GM12878 (cell line): ENCODE data around the gene PVRIG. TPM values are rescaled to one million over a fixed set of nuclear protein-coding genes. Genes with fewer than 3 reads are reported as not detected.

Source experiments
- ATAC-seq: fragments of 200-7000 bp; cut with Tn5 transposase; 3 replicates; pipeline ENCODE4 v1.9.1; 2020; ENCODE audit warnings: mild to moderate bottlenecking, moderate library complexity
- BruUV-seq: library from RNA; stranded (reverse); fragments of 400-500 nt; replicated peaks from 2 replicates; lab custom pipeline; 2021; lab: Mats Ljungman, UMichigan
- CTCF ChIA-PET: fragments of 300-600 bp; sonication (Branson Sonifier 250); formaldehyde crosslinking; extraction: SDS; loops from one replicate; lab custom pipeline; 2021; ENCODE audit warnings: inconsistent platforms; lab: Yijun Ruan, JAX
- POLR2A ChIA-PET: fragments of 350-600 bp; formaldehyde crosslinking; extraction: SDS; loops from one replicate; lab custom pipeline; 2021; ENCODE audit warnings: inconsistent platforms; lab: Charles Lee
- RAD21 ChIA-PET: fragments of 300-600 bp; sonication (Branson Sonifier 250); formaldehyde crosslinking; loops from one replicate; lab custom pipeline; 2023; ENCODE audit warnings: antibody characterized with exemption; ENCODE audit not compliant: unreplicated experiment; lab: Charles Lee
- SMC1A ChIA-PET: fragments of 300-600 bp; sonication (Branson Sonifier 250); formaldehyde crosslinking; loops from one replicate; lab custom pipeline; 2023; ENCODE audit not compliant: unreplicated experiment, uncharacterized antibody; lab: Charles Lee
- DNase-seq: peaks from one replicate; pipeline ENCODE4 v3.0.0-alpha.2; 2011; ENCODE audit warnings: low read depth, low spot score
- FAIRE-seq: peaks from 3 replicates; lab custom pipeline; 2011; peaks lifted over from hg19 to GRCh38; lab: Jason Lieb, UNC
- H2AFZ ChIP-seq: 2 replicates; pipeline ENCODE4 v1.6.0; 2011; ENCODE audit warnings: low read depth, low read length, control low read depth; ENCODE audit not compliant: control insufficient read depth
- H3K27ac ChIP-seq: 2 replicates; pipeline ENCODE4 v1.5.1; 2011; ENCODE audit warnings: control low read depth; ENCODE audit not compliant: control insufficient read depth, insufficient read depth
- H3K27me3 ChIP-seq, 2 experiments: replicated peaks in 1 of 2; 2 replicates each; pipeline versions ENCODE4 v1.6.0 to v1.6.1; 2011; ENCODE audit warnings: low read length in 1 of 2; ENCODE audit not compliant: control insufficient read depth in 2 of 2, insufficient read depth in 2 of 2
- H3K36me3 ChIP-seq, 2 experiments: 2 replicates each; pipeline ENCODE4 v1.5.1; 2011; ENCODE audit warnings: low read length in 1 of 2; ENCODE audit not compliant: control insufficient read depth in 2 of 2, insufficient read depth in 2 of 2
- H3K4me1 ChIP-seq: 2 replicates; pipeline ENCODE4 v1.6.1; 2011; ENCODE audit warnings: mild to moderate bottlenecking, low read length, moderate library complexity, mixed read lengths; ENCODE audit not compliant: control insufficient read depth, insufficient read depth
- H3K4me2 ChIP-seq: 2 replicates; pipeline ENCODE4 v1.6.0; 2011; ENCODE audit warnings: control low read depth; ENCODE audit not compliant: control insufficient read depth, insufficient read depth
- H3K4me3 ChIP-seq: fragments of 200-600 bp; sonication (generic); 2 replicates; pipeline ENCODE4 v1.5.1; 2016
- H3K79me2 ChIP-seq: 2 replicates; pipeline ENCODE4 v1.6.0; 2011; ENCODE audit warnings: low read length; ENCODE audit not compliant: control insufficient read depth, insufficient read depth
- H3K9ac ChIP-seq: 2 replicates; pipeline ENCODE4 v1.8.0; 2011; ENCODE audit warnings: low read length, control low read depth, mixed read lengths; ENCODE audit not compliant: control insufficient read depth, insufficient read depth
- H3K9me3 ChIP-seq: replicated peaks from 3 replicates; pipeline ENCODE4 v1.5.1; 2011; ENCODE audit warnings: mild to moderate bottlenecking, low read length; ENCODE audit not compliant: control insufficient read depth, insufficient read depth
- H4K20me1 ChIP-seq: 2 replicates; pipeline ENCODE4 v1.6.0; 2011; ENCODE audit not compliant: control insufficient read depth, insufficient read depth
- ASH2L ChIP-seq: fragments of 300-600, 200-600 bp; sonication (generic); IDR thresholded peaks from 2 replicates; pipeline ENCODE4 v1.6.1; 2017; ENCODE audit warnings: low read depth, mild to moderate bottlenecking, borderline replicate concordance
- BMI1 ChIP-seq: fragments of 450-650 bp; IDR thresholded peaks from 2 replicates; pipeline ENCODE4 v1.6.1; 2016; ENCODE audit warnings: mild to moderate bottlenecking, moderate library complexity, borderline replicate concordance
- CBFB ChIP-seq: IDR thresholded peaks from 2 replicates; pipeline ENCODE4 v1.6.1; 2016; ENCODE audit warnings: antibody characterized with exemption, low read depth
- CBX3 ChIP-seq: fragments of 200-600 bp; sonication (generic); IDR thresholded peaks from 2 replicates; pipeline ENCODE4 v1.6.1; 2016; ENCODE audit warnings: low read depth, borderline replicate concordance
- E2F8 ChIP-seq: fragments of 450-650 bp; IDR thresholded peaks from 2 replicates; pipeline ENCODE4 v1.6.1; 2018; ENCODE audit warnings: mild to moderate bottlenecking, low read depth, moderate library complexity; ENCODE audit not compliant: partially characterized antibody
- MTA2 ChIP-seq: fragments of 450-650 bp; IDR thresholded peaks from 2 replicates; pipeline ENCODE4 v1.6.1; 2016; ENCODE audit warnings: low read depth, mild to moderate bottlenecking, moderate library complexity
- NBN ChIP-seq: fragments of 450-650 bp; IDR thresholded peaks from 2 replicates; pipeline ENCODE4 v1.6.1; 2016
- REST ChIP-seq: IDR thresholded peaks from 2 replicates; pipeline ENCODE4 v1.6.1; 2012; ENCODE audit warnings: mild to moderate bottlenecking, low read depth, low read length
- SKIL ChIP-seq: fragments of 450-650 bp; IDR thresholded peaks from 2 replicates; pipeline ENCODE4 v1.6.1; 2017; ENCODE audit warnings: mild to moderate bottlenecking, low read depth, inconsistent platforms; ENCODE audit not compliant: poor library complexity, severe bottlenecking
- SUPT20H ChIP-seq: IDR thresholded peaks from 2 replicates; pipeline ENCODE4 v1.6.1; 2011; ENCODE audit warnings: low read depth, mild to moderate bottlenecking, low read length, moderate library complexity, borderline replicate concordance; ENCODE audit not compliant: control insufficient read depth
- ZNF384 ChIP-seq: IDR thresholded peaks from 2 replicates; pipeline ENCODE4 v1.6.1; 2012; ENCODE audit warnings: low read depth, mild to moderate bottlenecking, low read length, improper control_type of control experiment, borderline replicate concordance
- WGBS: methylation state at CpG from one replicate; pipeline ENCODE4 v1.1.6; 2016; ENCODE audit warnings: low lambda C conversion rate; ENCODE audit not compliant: insufficient replicate concordance, insufficient coverage; ENCODE audit errors: missing lambda C conversion rate; 5-methylcytosine and 5-hydroxymethylcytosine counted together
- in situ Hi-C: fragments of 300-500 bp; cut with MboI; formaldehyde crosslinking; loops from 9 replicates; pipeline ENCODE4 v1.14.3; 2018; ENCODE audit warnings: mixed read lengths
- intact Hi-C: fragments of 100-400 bp; cut with micrococcal nuclease; formaldehyde crosslinking; loops from one replicate; pipeline ENCODE4 v1.14.2; 2022; ENCODE audit not compliant: unreplicated experiment
- polyA plus RNA-seq, 11 experiments: library from polyadenylated mRNA; depleted of rRNA in 4 of 11; unstranded in 6 of 11; stranded (reverse) in 5 of 11; fragments of >200 nt; fragmentation: Nextera tagmentation in 4 of 11; fragmentation: Illumina TruSeq in 1 of 11; extraction: Ambion mirVana in 4 of 11; extraction: Trizol in 1 of 11; gene quantifications; 1 replicate in 1 of 11; 2 replicates in 10 of 11; pipeline versions ENCODE4 v1.2.1 to v1.2.3, GENCODE V29; 2011 to 2016; ENCODE audit warnings: inconsistent platforms in 2 of 11, missing spikeins in 2 of 11, low read depth in 1 of 11
- total RNA-seq, 4 experiments: library from RNA; depleted of rRNA in 3 of 4; stranded (reverse); fragments of >200 nt in 3 of 4; fragmentation: Illumina TruSeq in 1 of 4; extraction: Trizol in 1 of 4; gene quantifications; 2 replicates each; pipeline versions ENCODE4 v1.2.1 to v1.2.3, GENCODE V29; 2013 to 2021

PVRIG gene
- total and polyA plus RNA-seq, 10 of the 15 experiments (the other 5 are each of a cell fraction or from before 2014, with no cell fraction given): 1.3 to 44.0 (median 17.9) TPM

GRCh38 chr7:100220586-100221230, 959 bp downstream of the PVRIG start (continued):
- TF ChIP-seq ASH2L (0 out of 2 replicates have a peak, but pooled peaks have one; percentile 16), CBX3 (no peak)

- DNase-seq (peak; percentile 82), FAIRE-seq (no peak), ATAC-seq (peak; percentile 60)
- SMC1A ChIA-PET: interaction anchor here (0.7 to 2.3 kb wide), 8 partner anchors 11 to 187 kb away, joined by 3 to 10 read pairs (median 4); partner anchors contain the start of gene GAL3ST4
- RAD21 ChIA-PET: interaction anchor here (0.9 to 3.5 kb wide), 11 partner anchors 11 to 124 kb away, joined by 3 to 14 read pairs (median 4); partner anchors contain the start of gene LAMTOR4
- BruUV-seq: no TSS peak
- H3K27me3 ChIP-seq: no peaks in the 10 kb centered on the region
- no peaks in the 10 kb centered on the region for H3K9me3 ChIP-seq
- CTCF ChIA-PET: interaction anchor here (0.7 to 8.2 kb wide), 8 partner anchors 9 to 123 kb away, joined by 3 to 107 read pairs (median 4); partner anchors contain the start of gene GAL3ST4
- no peak overlapping the region for H2AFZ ChIP-seq
- in situ Hi-C loops (no loop called here), intact Hi-C loops (no loop called here)
- H3K4me3 ChIP-seq: peak overlapping the region; percentile 63
- peak overlapping the region; percentile 99 for H3K27ac ChIP-seq
- peaks cover 44% of the 10 kb centered on the region for H3K4me1 ChIP-seq
- H3K36me3 ChIP-seq: peaks cover 5 to 7% of the 10 kb centered on the region in 2 experiments; a peak in 3 of 4 replicates
- peak overlapping the region; percentile 87 for H3K9ac ChIP-seq
- 0% methylated on average over 5 of the region's 5 CpGs for WGBS
- H3K4me2 ChIP-seq: peak overlapping the region; percentile 88
- peaks cover 54% of the 10 kb centered on the region for H3K79me2 ChIP-seq
- H4K20me1 ChIP-seq: no peaks in the 10 kb centered on the region
- POLR2A ChIA-PET: interaction anchor here (0.6 to 4.6 kb wide), 10 partner anchors 11 to 186 kb away, joined by 3 to 25 read pairs (median 4); no protein-coding TSS in a partner anchor
- TF ChIP-seq CBFB (peak; percentile 97), NBN (peak; percentile 89), ZNF384 (no peak), SUPT20H (no peak), SKIL (peak; percentile 87), MTA2 (peak; percentile 92), E2F8 (no peak), REST (0 out of 2 replicates have a peak, but pooled peaks have one; percentile 1), BMI1 (peak; percentile 73; the same call in 1 of the 2 replicates)
These were observed 1.5 kb downstream of the PVRIG start for GRCh38 chr7:100221231-100221718.
